H1 (cell line): ENCODE results near the gene OR12D2. TPM values are rescaled to one million over a fixed set of nuclear protein-coding genes. Genes with fewer than 3 reads are reported as not detected.

ENCODE experiments used
- CTCF ChIA-PET: fragments of 300-600 bp; sonication (Branson Sonifier 250); formaldehyde crosslinking; loops from one replicate; lab custom pipeline; 2021; ENCODE audit not compliant: partially characterized antibody; lab: Charles Lee
- POLR2A ChIA-PET: fragments of 300-600 bp; sonication (Branson Sonifier 250); formaldehyde crosslinking; loops from one replicate; lab custom pipeline; 2021; ENCODE audit warnings: inconsistent platforms; ENCODE audit not compliant: partially characterized antibody; lab: Charles Lee
- DNase-seq, 2 experiments: peaks; one replicate each; pipeline versions ENCODE4 v3.0.0 to v3.0.0-alpha.2; 2010 to 2022; ENCODE audit warnings: low spot score in 2 of 2, low read depth in 1 of 2, mixed read lengths in 1 of 2
- FAIRE-seq: peaks from 2 replicates; lab custom pipeline; 2011; peaks lifted over from hg19 to GRCh38; lab: Jason Lieb, UNC
- H2AFZ ChIP-seq: 2 replicates; pipeline ENCODE4 v1.8.1; 2012; ENCODE audit warnings: low read length, inconsistent platforms
- H2AK5ac ChIP-seq: 2 replicates; pipeline ENCODE4 v1.6.1; 2013; ENCODE audit warnings: low read depth, low read length
- H2BK120ac ChIP-seq: replicated peaks from 2 replicates; pipeline ENCODE3; 2013; ENCODE audit warnings: low read depth, low read length, inconsistent platforms
- H2BK12ac ChIP-seq: 2 replicates; pipeline ENCODE4 v1.6.1; 2013; ENCODE audit warnings: low read depth, low read length
- H2BK15ac ChIP-seq: 2 replicates; pipeline ENCODE4 v1.6.1; 2013; ENCODE audit warnings: low read length
- H2BK20ac ChIP-seq: 2 replicates; pipeline ENCODE4 v1.6.1; 2013; ENCODE audit warnings: low read length
- H2BK5ac ChIP-seq: 2 replicates; pipeline ENCODE4 v1.6.1; 2013; ENCODE audit warnings: low read depth, low read length
- H3K14ac ChIP-seq: 2 replicates; pipeline ENCODE4 v1.6.1; 2013; ENCODE audit warnings: inconsistent platforms; ENCODE audit not compliant: insufficient read length
- H3K18ac ChIP-seq: 2 replicates; pipeline ENCODE4 v1.6.1; 2013; ENCODE audit warnings: low read length; ENCODE audit errors: extremely low read depth
- H3K23ac ChIP-seq: 2 replicates; pipeline ENCODE4 v1.6.1; 2013; ENCODE audit warnings: inconsistent platforms; ENCODE audit not compliant: insufficient read length
- H3K23me2 ChIP-seq: 2 replicates; pipeline ENCODE4 v1.6.1; 2013; ENCODE audit warnings: low read depth, low read length
- H3K27ac ChIP-seq: 2 replicates; pipeline ENCODE4 v1.6.1; 2011; ENCODE audit warnings: low read depth, low read length, inconsistent platforms
- H3K27me3 ChIP-seq, 4 experiments: replicated peaks in 1 of 4; 1 replicate in 1 of 4; 2 replicates in 3 of 4; pipeline versions ENCODE4 v1.6.1 to v1.8.1; 2011 to 2013; ENCODE audit warnings: low read length in 3 of 4, mild to moderate bottlenecking in 3 of 4, inconsistent platforms in 2 of 4, mixed read lengths in 2 of 4, moderate library complexity in 1 of 4; ENCODE audit not compliant: control insufficient read depth in 3 of 4, insufficient read depth in 3 of 4; ENCODE audit errors: extremely low read depth in 1 of 4
- H3K36me3 ChIP-seq, 4 experiments: 2 replicates each; pipeline versions ENCODE4 v1.6.1 to v1.8.1; 2011 to 2013; ENCODE audit warnings: mild to moderate bottlenecking in 4 of 4, low read length in 3 of 4, moderate library complexity in 2 of 4, control low read depth in 1 of 4, inconsistent platforms in 1 of 4; ENCODE audit not compliant: insufficient read depth in 4 of 4, control insufficient read depth in 2 of 4
- H3K4ac ChIP-seq: replicated peaks from 2 replicates; pipeline ENCODE3; 2013; ENCODE audit warnings: low read length, low read depth, mixed read lengths, inconsistent platforms; ENCODE audit not compliant: insufficient read length
- H3K4me1 ChIP-seq, 4 experiments: replicated peaks in 1 of 4; 1 replicate in 1 of 4; 2 replicates in 3 of 4; pipeline versions ENCODE4 v1.6.1 to v1.8.1; 2011 to 2013; ENCODE audit warnings: low read length in 3 of 4, inconsistent platforms in 2 of 4, mixed read lengths in 1 of 4; ENCODE audit not compliant: insufficient read depth in 4 of 4, control insufficient read depth in 3 of 4
- H3K4me2 ChIP-seq, 2 experiments: 2 replicates each; pipeline versions ENCODE4 v1.6.1 to v1.8.1; 2011 to 2013; ENCODE audit warnings: low read depth in 2 of 2, low read length in 2 of 2, control low read depth in 1 of 2, inconsistent platforms in 1 of 2, mild to moderate bottlenecking in 1 of 2; ENCODE audit not compliant: insufficient read depth in 1 of 2
- H3K4me3 ChIP-seq, 4 experiments: fragments of 200-600, 300-600 bp in 1 of 4; sonication (generic), shearing (Covaris generic), sonication (Bioruptor Twin) in 1 of 4; 2 replicates each; pipeline versions ENCODE4 v1.5.1 to v1.8.1; 2011 to 2016; ENCODE audit warnings: low read length in 4 of 4, low read depth in 3 of 4, control low read depth in 2 of 4, inconsistent platforms in 2 of 4, mild to moderate bottlenecking in 2 of 4, mixed read lengths in 1 of 4, moderate library complexity in 1 of 4; ENCODE audit not compliant: insufficient read depth in 2 of 4; ENCODE audit errors: extremely low read depth in 1 of 4
- H3K56ac ChIP-seq: replicated peaks from 2 replicates; pipeline ENCODE3; 2013; ENCODE audit warnings: low read depth, mild to moderate bottlenecking, mixed read lengths, low read length, inconsistent platforms; ENCODE audit not compliant: insufficient read length
- H3K79me1 ChIP-seq: 2 replicates; pipeline ENCODE4 v1.6.1; 2013; ENCODE audit warnings: low read depth, low read length, control low read depth
- H3K79me2 ChIP-seq, 2 experiments: 2 replicates each; pipeline versions ENCODE4 v1.6.1 to v1.8.1; 2012 to 2013; ENCODE audit warnings: low read length in 2 of 2, mild to moderate bottlenecking in 2 of 2, inconsistent platforms in 1 of 2; ENCODE audit not compliant: insufficient read depth in 2 of 2, control insufficient read depth in 1 of 2
- H3K9ac ChIP-seq, 4 experiments: replicated peaks in 1 of 4; 1 replicate in 1 of 4; 2 replicates in 3 of 4; pipeline versions ENCODE4 v1.6.1 to v1.8.1; 2011 to 2013; ENCODE audit warnings: low read depth in 3 of 4, low read length in 3 of 4, control low read depth in 2 of 4, mild to moderate bottlenecking in 2 of 4, moderate library complexity in 2 of 4, inconsistent platforms in 1 of 4; ENCODE audit errors: extremely low read depth in 1 of 4
- H3K9me3 ChIP-seq, 2 experiments: 2 replicates each; pipeline versions ENCODE4 v1.6.1 to v1.8.1; 2012 to 2013; ENCODE audit warnings: mild to moderate bottlenecking in 2 of 2, moderate library complexity in 2 of 2, control low read depth in 1 of 2, inconsistent platforms in 1 of 2, low read depth in 1 of 2, low read length in 1 of 2, mixed read lengths in 1 of 2; ENCODE audit not compliant: insufficient read depth in 2 of 2
- H4K20me1 ChIP-seq, 2 experiments: replicated peaks in 1 of 2; 2 replicates each; pipeline versions ENCODE3 to v1.8.1; 2011 to 2013; ENCODE audit warnings: inconsistent platforms in 2 of 2, low read length in 2 of 2, mild to moderate bottlenecking in 1 of 2; ENCODE audit not compliant: insufficient read depth in 2 of 2, control insufficient read depth in 1 of 2
- H4K5ac ChIP-seq: 2 replicates; pipeline ENCODE4 v1.6.1; 2013; ENCODE audit warnings: low read length, low read depth, mixed read lengths, inconsistent platforms; ENCODE audit not compliant: insufficient read length
- H4K8ac ChIP-seq: 2 replicates; pipeline ENCODE4 v1.8.0; 2013; ENCODE audit warnings: mild to moderate bottlenecking, moderate library complexity, low read length, inconsistent platforms; ENCODE audit not compliant: insufficient read depth; ENCODE audit errors: extremely low read depth
- H4K91ac ChIP-seq: replicated peaks from 2 replicates; pipeline ENCODE3; 2013; ENCODE audit warnings: low read length, mixed read lengths, inconsistent platforms; ENCODE audit not compliant: insufficient read length
- RFX5 ChIP-seq: IDR thresholded peaks from 2 replicates; pipeline ENCODE4 v1.6.1; 2011; ENCODE audit warnings: low read depth, low read length, improper control_type of control experiment, borderline replicate concordance
- RNF2 ChIP-seq: fragments of 200-900, 300-1000 bp; sonication (generic); IDR thresholded peaks from 2 replicates; pipeline ENCODE4 v1.7.1; 2016; ENCODE audit warnings: borderline replicate concordance, low read depth, mild to moderate bottlenecking, antibody characterized with exemption, low read length; ENCODE audit not compliant: poor library complexity, severe bottlenecking; ENCODE audit errors: missing control alignments
- WGBS, 2 experiments: shearing (Covaris generic) in 1 of 2; methylation state at CpG; one replicate each; pipeline versions ENCODE4 v1.1.6 to v1.1.7; 2013 to 2015; ENCODE audit warnings: low lambda C conversion rate in 2 of 2, mixed read lengths in 2 of 2, inconsistent platforms in 1 of 2, low coverage in 1 of 2, missing lambda C conversion rate in 1 of 2; ENCODE audit not compliant: insufficient replicate concordance in 2 of 2, insufficient coverage in 1 of 2, insufficient read length in 1 of 2; ENCODE audit errors: extremely low coverage in 1 of 2, missing lambda C conversion rate in 1 of 2; 5-methylcytosine and 5-hydroxymethylcytosine counted together
- polyA plus RNA-seq, 7 experiments: library from polyadenylated mRNA; depleted of rRNA in 3 of 7; stranded (reverse) in 5 of 7; unstranded in 2 of 7; fragments of >200 nt in 5 of 7; fragments of 200-250 nt in 2 of 7; gene quantifications; 1 replicate in 5 of 7; 2 replicates in 1 of 7; 4 replicates in 1 of 7; pipeline versions ENCODE4 v1.2.1 to v1.2.3, GENCODE V29; 2011 to 2013; ENCODE audit warnings: missing spikeins in 2 of 7, mixed read lengths in 2 of 7
- total RNA-seq: library from RNA; stranded (reverse); fragmentation: NEBNext Ultra II Directional; extraction: Animal tissue kit (Norgen Biotek cat#: 25700); gene quantifications from 2 replicates; pipeline ENCODE4 v1.2.1, GENCODE V29; 2021

Gene OR12D2
- total and polyA plus RNA-seq, 2 of the 8 experiments (the other 6 are each of a cell fraction or from before 2014, with no cell fraction given): not detected

- ChIA-PET POLR2A (interaction anchor here (1.0 kb wide), 1 partner anchor 11 kb away, joined by 3 read pairs; no protein-coding TSS in a partner anchor), CTCF (no interaction called here)
- H4K5ac ChIP-seq: no peak overlapping the region
- no peak for FAIRE-seq
- TF ChIP-seq RFX5 (no peak), RNF2 (no peak)
- H3K23ac ChIP-seq: no peak overlapping the region
- H3K27me3 ChIP-seq: no peaks in the 10 kb centered on the region
- no peak overlapping the region for H2BK12ac ChIP-seq
- DNase-seq: no peak
- no peak overlapping the region for H3K9ac ChIP-seq
- no peak overlapping the region for H2AFZ ChIP-seq
- no peak overlapping the region for H2BK15ac ChIP-seq
- H3K18ac ChIP-seq: no peak overlapping the region
- H3K56ac ChIP-seq: no peak overlapping the region
- H3K27ac ChIP-seq: no peak overlapping the region
- no peaks in the 10 kb centered on the region for H3K9me3 ChIP-seq
- H2BK20ac ChIP-seq: no peak overlapping the region
- no peak overlapping the region for H2BK120ac ChIP-seq
- 90% methylated on average over 1 of the region's 1 CpG; no CpG with 5 or more reads in 1 of the 2 experiments for WGBS, 2 experiments
- no peak overlapping the region for H3K4me3 ChIP-seq
- no peaks in the 10 kb centered on the region for H3K79me2 ChIP-seq
- H4K8ac ChIP-seq: no peak overlapping the region
- no peak overlapping the region for H2BK5ac ChIP-seq
- no peak overlapping the region for H3K14ac ChIP-seq
- no peak overlapping the region for H3K4ac ChIP-seq
- H4K20me1 ChIP-seq: no peaks in the 10 kb centered on the region
- H4K91ac ChIP-seq: no peak overlapping the region
- no peak overlapping the region for H2AK5ac ChIP-seq
- H3K79me1 ChIP-seq: no peaks in the 10 kb centered on the region
- H3K36me3 ChIP-seq: no peaks in the 10 kb centered on the region
- H3K23me2 ChIP-seq: no peaks in the 10 kb centered on the region; the same call in 1 of the 2 replicates
- no peak overlapping the region for H3K4me2 ChIP-seq
- H3K4me1 ChIP-seq: peaks cover 0 to 3% (median 2%) of the 10 kb centered on the region in 4 experiments; a peak in 5 of 7 replicates
Observed at GRCh38 chr6:29442719-29443118, 47.3 kb downstream of the OR12D2 start.
